Superior temporal gyrus (tissue), 1 donor: ENCODE results near the gene NOL9.

Experiments
- DNase-seq: peaks from one replicate; pipeline ENCODE4 v3.0.0-alpha.2; 2016; ENCODE audit errors: extremely low spot score

NOL9 gene

DNA sequence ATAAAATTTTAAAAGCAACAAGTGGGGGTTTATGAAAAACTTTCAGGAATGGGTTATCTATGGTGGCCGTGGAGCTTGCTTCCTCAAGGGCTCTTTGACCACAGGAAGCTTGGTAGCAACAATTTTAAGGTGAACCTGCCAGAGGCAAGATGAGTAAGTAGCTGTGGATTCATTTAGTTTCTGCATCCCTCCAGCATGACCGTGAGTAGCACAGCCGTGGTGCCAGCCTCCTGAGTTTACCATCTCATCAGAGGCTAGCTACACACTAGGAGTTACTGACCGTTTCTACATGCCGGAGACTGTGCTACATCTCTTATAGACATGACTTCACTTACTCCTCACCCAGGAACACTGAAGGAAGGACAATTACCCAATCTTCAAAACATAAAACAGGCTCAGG lies 32.8 kb downstream of the NOL9 start:
- DNase-seq = no peak

DNA sequence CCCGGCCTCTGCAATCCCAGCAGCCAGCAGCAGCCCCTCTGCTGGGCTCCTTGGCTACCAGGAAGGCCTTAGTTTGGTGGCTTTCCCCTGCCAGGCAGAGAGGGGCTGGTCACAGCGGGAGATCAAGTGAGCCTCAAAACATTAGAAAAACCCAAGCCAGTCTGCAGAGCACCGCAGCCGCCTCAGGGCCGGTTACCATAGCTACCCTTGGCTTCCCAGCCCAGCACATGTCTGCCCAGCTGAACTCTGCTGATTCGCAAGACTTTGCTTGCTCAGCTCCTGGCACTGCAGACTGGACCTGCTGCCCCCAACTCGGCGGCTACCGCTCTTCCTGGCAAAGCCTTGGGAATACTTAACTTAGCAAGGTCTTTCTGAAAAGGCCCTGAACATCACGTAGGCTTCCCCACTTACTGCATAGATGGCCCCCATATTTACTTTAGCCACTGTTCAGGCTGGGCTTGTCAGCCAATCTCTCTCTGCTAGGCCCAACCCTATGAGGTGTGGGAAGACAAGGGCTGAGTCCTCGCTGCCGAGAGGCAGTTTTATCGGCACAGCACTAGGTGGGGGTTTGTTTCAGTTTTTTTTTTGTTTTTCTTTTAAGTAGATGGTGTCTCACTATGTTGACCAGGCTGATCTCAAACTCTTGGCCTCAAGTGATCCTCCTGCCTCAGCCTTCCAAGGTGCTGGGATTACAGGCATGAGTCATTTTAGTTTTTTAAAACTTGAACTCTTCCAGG lies 34.2 kb downstream of the NOL9 start:
- peak; percentile 55 for DNase-seq

DNA sequence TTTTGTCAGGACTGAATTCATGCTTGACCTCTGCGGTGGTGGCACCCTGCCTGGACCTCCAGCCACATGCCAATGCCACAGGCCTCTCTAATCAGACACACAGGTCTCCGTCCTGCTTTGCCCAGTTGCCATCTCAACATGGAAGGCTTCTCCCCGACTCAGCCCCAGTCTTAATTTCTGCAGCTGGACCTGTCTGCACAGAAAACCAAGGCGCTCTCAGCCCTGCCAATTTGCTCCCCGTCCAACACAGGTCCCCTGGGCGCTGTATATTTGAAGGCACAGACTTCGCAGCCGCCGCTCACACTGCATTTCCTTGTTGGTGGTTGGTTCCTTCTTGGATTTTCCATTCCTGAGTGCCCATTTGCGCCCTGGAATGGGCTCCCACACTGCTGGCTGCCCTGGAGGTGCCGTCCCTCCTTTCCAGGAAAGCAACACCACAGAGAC lies 34.8 kb downstream of the NOL9 start:
- no peak for DNase-seq

DNA sequence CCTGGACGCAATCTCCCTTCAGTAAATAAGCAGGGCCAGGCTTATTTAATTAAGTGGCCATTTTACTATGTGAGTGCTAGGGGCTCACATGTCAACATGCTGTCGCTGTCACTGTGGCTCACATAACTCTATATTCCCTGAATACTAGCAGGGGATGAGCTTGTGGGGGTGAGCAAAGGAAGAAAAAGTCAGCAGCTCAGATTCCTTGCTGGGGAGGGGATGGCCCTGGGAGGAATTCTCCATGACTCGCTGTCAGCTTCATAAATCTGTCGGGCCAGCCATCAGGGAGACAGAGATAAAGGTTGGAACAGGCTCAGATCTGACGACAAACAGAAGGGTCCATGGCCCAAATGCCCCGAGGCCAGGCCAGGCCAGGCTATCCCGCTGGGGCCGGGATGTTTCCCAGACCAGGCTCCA lies 36.9 kb downstream of the NOL9 start:
- DNase-seq = no peak

DNA sequence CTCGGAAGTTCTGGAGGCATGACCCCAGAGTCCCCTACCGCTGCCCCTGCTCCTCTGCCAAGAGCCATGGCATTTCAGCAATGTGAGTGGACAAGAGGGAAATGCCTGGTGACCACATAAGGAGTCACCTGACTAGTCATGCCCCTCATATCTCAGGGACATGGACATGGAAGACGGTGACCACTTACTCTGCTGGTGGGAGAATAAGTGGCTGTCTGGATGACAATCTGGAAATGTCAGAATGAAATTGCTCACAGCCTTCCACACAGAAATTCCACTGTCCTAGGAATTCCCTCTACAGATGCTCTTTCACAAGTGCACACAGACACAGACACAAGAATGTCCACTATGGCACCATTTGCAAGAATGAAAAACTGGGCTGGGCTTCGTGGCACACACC lies 38.5 kb downstream of the NOL9 start:
- no peak for DNase-seq

DNA sequence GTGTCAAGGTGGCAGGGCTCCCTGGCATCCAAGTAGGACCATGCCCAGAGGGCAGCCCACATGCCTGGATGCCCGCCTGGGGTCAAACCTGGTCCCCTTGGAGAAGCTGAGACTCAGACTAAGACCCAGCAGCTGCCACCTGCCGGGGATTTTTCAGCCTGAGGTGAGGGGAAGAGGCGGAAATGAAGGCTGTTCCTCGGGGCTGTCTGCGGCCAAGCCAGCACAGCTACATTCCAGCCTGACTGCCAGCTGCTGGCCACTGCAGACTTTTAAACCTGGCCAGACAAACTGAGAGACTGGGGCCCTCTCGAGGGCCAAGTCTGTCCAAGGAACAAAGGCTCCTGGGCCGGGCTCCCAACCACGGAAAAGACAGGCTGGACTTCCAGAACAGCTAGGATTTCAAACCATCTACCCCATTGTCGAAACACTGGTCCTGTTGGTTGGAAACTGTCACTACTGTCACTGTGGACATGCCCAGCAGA lies 41.0 kb downstream of the NOL9 start:
- DNase-seq = no peak

DNA sequence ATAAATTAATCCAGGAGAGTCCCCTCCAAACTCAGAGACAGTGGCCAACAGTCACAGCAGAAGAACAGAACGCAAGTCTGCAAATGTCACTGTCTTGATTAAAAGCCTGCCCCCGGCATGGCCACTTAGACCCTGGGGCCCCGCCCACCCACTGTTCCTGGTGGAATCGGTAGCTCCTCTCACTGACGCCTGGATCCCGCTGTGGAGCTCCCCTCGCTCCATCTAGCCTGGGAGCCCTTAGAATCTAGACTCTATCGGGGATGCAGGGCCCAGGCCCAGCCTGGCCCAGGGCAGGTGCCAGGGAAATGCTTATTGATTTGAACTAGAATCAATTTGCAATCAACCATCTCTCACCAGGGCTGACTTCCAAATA lies 41.4 kb downstream of the NOL9 start:
- DNase-seq = no peak

DNA sequence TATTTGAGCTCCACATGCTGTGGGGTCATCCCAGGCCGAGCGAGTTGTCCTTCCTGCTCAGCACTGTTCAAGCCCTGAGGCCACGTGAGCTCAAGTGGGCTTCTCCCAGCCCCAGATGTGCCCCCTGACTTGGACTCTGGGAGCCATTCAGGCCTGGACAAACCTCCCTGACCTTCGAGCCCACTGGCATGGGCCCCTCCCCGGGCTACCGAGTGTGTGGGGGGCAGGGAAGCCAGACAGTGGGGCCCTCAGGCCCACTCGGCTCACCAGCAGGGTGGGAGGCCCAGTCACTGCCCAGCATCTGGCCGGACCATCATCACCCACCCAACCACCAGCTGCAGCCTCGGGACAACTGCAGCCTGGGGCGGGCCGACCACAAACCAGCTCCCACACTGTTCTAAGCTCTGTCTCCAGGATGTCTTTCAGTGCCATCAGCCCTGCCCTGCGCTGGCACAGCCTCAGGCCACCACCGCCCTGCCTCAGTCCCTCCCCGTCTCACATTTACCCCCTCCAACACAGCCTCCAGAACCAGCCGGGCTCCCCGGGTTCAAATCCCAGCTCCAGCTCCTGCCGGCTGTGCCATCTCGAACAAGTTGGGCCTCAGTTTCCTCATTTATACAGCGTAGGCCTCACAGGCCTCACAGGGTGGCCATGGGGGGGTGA lies 41.9 kb downstream of the NOL9 start:
- no peak for DNase-seq

DNA sequence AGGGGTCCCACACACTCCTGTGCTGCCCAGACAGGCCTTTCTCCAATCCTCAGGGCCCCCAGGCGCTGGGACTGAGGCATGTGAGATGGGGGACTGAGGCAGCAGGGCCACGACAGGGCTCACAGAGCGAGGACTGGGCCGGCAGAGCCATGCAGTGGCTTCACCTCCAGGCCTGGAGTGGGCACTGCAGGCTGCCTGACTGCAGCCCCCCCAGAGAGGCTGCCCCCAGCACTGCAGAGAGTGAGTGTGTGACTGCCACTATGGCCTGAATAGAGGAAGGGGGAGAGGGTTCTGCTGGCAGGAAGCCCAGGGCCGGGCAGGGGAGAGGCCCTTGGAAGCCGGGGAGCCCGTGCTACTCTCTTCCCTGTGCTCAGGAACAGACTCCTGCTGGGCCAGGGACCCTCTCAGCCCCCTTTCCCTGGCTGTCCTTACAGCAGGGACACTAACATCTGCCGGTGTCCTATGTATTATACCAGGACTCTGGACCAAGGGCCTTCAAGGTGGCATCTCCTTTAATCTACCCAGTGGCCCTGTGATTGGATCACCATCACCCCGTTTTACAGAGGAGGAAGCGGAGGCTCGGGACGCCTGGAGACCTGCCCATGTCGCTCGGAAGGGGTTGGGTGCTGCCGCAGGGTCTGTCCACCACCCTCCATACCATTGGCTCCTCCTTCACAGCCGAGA lies 42.6 kb downstream of the NOL9 start:
- no peak for DNase-seq

DNA sequence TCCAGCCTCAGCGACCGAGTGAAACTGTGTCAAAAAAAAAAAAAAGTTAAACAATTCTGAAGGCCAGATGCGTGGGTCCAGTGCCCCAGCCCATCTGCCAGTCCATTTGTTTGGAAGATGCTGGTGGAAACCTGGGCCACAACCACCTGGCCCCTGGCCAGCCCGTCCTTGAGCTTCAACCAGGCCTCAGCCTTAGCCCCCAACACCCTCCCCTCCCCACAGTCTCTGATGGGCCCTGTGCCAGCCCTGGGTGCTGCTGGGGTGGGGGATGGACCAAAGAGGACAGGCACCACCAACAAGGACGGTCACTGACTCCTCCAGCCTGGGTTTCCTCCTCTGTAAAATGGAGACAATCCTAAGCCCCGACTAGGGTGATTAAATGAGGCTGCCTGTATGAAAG lies 43.3 kb downstream of the NOL9 start:
- DNase-seq = no peak

DNA sequence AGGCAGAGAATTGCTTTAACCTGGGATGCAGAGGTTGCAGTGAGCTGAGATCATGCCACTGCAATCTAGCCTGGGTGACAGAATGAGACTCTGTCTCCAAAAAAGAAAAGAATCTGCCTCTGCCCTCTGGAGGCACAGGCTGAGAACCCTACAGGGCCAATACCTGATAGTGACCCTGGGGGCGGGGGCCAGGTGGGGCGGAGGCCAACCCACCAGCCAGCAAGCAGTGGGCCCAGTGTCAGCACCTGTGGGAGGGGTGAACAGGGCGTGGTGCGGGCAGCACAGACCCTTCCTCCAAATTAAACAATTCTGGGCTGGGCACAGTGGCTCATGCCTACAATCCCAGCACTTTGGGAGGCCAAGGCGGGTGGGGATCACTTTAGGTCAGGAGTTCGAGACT lies 43.8 kb downstream of the NOL9 start:
- DNase-seq = no peak

DNA sequence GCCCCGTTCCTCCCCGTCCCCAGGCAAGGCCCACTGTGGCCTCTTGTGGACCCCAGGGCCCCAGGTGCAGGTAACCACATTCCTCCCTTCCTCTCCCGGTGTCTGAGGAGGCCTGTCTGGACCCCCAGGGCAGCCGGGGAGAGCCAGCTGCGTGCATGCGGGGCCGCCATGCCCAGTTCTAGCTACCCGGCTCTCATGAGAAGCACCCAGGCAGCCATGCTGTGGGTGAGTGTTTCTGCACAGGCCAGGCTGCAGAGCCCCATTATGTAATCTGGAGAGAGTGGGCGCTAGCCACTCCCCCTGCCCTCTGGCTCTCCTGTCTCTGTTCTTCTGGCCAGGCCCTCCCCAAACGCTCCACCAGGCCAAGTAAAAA lies 44.4 kb downstream of the NOL9 start:
- DNase-seq = no peak

DNA sequence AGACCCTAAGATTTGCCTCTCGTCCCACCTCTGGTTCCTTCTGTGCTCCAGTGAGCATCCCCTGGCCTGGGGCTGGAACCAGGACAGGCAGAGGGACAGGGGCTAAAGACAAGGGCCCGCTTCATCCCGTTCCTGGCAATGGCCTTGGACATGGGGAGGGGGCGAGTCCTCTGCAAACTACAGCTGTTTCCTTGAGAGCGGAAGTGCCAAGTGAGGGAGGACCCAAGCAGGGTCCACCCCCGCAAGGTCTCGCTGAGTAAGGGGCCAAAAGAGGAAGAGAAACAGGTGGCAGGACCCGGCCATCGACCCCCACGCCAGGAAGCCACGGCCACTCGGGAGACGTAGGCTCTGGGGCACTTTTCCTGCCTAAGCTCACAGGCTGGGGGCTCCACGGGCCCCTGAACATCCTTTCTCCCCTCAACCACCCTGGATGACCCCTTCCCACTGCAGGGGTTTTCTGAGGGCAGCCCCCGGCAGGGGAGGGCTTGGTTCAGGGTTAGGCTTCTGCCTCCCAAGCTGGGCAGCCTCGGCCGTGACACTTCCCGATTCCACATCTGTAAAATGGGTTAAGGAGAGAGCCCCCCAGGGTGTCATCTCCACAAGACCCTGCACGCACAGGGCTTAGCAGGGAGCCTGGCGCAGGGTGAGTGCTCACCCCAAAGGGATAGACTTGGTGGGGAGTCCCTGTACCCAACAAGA lies 44.9 kb downstream of the NOL9 start:
- no peak for DNase-seq

DNA sequence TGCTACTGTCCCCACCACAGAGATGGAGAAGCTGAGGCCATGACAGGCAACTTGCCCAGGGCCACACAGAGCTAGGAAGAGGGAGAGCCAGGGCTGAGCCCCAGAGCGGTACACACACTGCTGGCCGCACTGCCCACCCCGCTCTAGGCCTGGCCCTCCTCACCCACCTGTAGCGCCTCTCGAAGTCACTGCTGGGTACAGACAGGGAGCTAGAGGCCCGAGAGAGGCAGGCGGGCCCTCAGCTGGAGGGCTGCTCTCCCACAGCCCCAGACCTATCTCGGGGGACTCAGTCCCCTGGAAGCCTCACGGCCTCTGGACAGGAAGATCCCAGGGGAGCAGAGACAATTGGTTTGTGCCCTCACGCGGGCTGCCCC lies 45.5 kb downstream of the NOL9 start:
- no peak for DNase-seq

DNA sequence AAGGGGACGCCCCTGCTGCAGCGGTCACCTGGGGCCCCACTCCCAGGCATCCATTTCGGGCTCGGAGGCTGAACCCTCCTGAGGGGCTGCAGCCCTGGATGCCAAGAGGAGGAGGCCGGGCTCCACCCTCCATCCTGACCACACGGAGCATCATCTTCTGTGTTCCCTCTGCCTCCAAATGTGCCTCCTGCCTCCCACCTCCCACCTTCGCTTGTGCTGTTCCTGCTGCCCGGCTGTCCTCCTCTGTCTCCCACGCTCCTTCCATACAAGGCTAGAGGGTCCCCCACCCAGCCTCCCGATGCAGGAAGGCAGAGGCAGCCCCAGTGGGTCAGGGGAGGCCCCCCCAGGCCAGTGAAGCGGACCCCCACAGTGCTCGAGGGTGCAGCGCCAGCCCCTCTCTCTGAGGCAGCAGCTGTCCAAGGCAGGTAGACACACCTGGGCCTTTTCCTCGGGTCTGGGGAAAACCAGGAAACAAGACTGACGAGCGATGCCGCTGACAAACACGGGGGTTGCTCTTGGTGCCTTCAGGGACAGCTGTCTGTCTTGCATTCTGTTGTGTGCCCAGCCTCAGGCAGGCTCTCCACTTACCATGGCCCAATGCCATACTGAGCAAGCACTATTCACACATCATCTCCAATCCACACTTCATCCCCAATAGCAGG lies 46.0 kb downstream of the NOL9 start:
- no peak for DNase-seq

DNA sequence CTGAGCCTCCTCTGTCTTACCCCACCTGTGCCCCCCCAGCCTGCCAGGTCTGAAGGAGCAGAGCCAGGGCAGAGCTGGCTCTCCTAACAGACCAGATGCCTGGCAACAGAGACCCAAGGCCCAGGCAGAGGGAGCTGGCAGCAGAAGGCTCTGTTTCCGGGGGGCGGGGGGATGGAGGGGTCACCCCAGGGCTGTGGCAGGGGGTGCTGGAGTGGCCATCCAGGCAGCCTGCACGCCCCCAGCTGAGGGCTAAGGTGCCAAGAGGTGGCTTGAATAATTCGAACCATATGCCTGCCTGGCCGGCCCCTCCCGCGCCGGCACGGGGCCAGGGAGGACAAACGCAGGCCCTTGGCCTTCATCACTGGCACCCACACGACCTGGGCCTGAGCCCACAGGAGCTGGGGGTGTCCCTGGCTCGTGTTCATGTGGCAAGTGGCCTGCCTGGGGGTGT lies 46.8 kb downstream of the NOL9 start:
- DNase-seq = no peak

DNA sequence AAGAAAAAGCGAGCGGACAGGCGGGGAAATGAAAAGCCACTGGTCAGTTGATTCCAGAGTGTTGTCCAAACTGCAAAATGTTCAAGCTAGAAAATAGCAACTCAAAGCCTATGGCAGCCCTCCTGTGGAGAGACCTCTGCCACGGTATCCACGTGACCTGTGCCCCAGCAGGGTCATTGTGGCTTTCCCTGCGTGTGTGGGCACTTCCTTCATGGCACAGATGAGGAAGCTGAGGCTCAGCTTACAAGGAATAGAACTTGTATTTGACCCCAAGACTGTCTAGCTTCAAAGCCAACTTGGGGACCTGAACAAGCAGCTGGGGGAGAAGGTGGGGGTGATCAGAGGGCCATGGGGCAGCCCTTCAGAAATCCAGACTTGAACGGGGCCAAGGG lies 47.3 kb downstream of the NOL9 start:
- DNase-seq = no peak

DNA sequence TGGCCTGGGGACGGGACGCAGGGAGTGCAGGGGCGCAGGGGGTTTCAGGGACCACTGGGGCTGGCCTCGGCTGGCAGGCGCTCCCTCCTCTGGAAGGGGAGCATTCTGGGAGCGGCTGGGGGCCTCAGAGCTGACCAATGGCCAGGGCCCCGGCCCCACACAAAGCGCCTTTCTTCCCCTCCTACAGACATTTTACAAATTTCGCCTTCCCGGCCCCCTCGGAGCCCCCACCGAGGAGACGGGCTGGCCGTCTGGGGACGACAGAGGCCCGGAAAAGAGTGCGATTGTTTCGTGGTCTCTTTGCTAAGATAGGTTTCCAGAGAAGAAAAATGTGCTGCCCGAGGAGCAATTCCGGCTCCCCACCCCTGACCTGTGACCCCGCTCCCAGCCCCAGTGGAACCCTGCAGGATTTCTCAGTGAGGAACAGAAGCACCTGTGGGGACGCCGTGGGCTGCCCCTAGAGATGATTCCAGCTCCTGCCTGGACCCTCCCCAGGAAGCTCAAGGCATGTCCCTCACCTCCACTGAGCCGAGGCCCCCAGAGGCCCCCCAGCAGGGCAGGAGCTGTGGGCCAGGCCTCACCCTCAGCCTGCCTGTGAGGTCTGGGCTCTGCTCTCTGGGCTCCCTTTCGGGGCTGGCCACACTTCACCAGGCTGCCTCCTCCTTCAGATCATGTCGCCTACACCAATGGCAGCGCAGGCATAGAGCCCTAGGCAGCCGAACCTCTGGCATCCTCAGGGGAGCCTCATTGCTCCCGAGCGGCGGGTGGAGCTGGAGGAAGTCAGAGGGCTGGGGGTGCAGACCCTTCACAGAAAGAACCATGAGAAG lies 47.9 kb downstream of the NOL9 start:
- DNase-seq = no peak

DNA sequence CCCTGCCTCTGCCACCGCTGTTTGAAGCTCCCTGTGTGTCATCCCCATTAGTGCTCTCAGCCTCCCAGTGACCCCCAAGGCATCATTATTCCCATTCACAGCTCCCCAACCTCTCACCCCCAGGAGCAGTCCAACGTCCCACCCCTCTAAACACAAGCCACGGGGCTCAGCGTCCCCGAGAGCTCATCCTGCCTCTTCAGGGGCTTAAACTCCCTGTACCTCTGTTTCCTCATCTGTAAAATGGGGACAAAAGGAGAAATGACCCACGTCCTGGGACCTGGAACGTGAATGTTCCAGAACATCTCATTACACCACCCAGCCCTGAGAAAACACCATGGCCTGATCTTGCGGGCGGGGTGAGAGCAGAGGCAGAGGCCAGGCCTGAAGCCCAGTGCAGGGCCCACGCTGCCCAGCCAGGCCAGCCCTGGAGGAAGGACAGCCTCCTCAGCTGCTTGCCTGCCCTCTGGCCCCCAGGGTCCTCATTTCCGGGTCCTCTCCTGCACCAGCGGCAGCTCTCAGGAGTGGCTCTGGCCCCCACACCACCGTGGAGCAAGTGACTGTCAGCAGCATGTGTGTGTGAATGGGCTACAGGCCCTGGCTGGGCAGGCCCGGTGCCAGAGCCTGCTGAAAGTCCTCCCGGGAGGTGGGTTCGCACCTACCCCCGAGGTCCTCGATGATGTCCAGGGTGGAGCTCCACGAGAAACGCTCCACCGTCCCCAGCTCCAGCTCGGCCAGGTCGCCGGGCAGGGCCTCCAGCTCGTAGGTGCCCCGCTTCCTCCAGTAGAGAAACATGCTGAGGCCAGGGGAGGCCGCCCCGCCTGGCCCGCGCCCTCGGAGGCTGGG lies 48.7 kb downstream of the NOL9 start:
- no peak for DNase-seq

DNA sequence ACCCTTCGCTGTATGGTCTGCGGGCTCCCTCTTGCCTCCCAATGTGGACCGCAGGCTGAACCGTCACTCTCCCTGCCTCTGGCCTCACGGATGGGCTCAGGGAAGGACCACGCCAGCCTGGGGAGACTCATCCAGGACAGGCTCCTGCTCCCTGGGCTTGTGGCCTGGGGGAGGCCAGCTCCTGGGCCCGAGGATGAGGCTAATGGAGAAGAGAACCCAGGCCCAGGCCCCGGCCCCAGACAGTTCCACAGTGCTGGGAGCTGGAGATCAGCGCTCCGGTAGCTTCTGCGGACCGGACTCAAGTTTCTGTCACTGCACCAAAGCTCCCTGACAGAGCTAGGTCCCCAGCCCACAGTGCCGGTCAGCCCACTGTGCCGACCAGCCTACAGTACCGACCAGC lies 49.4 kb downstream of the NOL9 start:
- no peak for DNase-seq
